ENCODE measurements around the gene VCX.

VCX gene

DNA sequence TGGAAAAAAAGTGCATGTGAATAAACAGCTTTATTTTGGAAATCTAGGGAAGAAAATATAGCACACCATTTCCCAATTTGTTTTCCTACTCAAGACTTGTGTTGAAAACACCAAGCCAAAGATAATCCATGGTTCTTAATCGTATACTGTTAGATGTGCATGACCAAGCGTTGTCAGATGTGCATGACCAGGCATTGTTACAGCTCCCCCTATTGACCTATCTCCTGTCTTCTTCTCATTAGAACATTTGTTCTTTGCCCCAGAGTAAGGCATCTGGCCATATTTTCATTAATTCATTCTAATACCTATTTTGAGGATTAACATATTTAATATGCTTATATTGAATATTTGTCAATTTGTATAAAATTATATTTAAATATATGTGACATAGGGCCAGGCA lies 14.4 kb upstream of the VCX start:
- H3K4ac ChIP-seq (ENCODE audit: low read length) = no peak overlapping the region
- no peak overlapping the region for H2BK12ac ChIP-seq (ENCODE audit: low read length)
- H4K8ac ChIP-seq (ENCODE audit: low read depth, low read length) = no peak overlapping the region
- no peaks in the 10 kb centered on the region for H3K79me1 ChIP-seq (ENCODE audit: low read depth, low read length)
- no peak overlapping the region for H2AK5ac ChIP-seq (ENCODE audit: low read depth, low read length)
- no peak overlapping the region for H3K14ac ChIP-seq (ENCODE audit: low read length)
- H2BK5ac ChIP-seq (ENCODE audit: low read length) = no peak overlapping the region
- no CpG with 5 or more reads among the region's 2 CpGs for WGBS, 2 donors (ENCODE audit: extremely low coverage in 2 of 2, insufficient read length in 2 of 2, insufficient replicate concordance in 1 of 2)
- H2AFZ ChIP-seq (ENCODE audit: low read length) = no peak overlapping the region
- no peak overlapping the region for H3K9ac ChIP-seq (ENCODE audit: low read depth, low read length, poor library complexity)
- DNase-seq (ENCODE audit: low spot score) = no peak
- no peak overlapping the region for H4K91ac ChIP-seq (ENCODE audit: low read depth, low read length, poor library complexity)
- no peak overlapping the region for H3K18ac ChIP-seq (ENCODE audit: low read length)
- H3K9me3 ChIP-seq (replicated peaks in 1 of 2; ENCODE audit: control insufficient read depth in 2 of 2, insufficient read depth in 1 of 2, low read depth in 1 of 2, low read length in 2 of 2) = no peaks in the 10 kb centered on the region
- no peak overlapping the region for H3K4me2 ChIP-seq (ENCODE audit: insufficient read depth, low read length, poor library complexity, severe bottlenecking)
- no peaks in the 10 kb centered on the region for H3K36me3 ChIP-seq (replicated peaks in 1 of 2; ENCODE audit: control insufficient read depth in 2 of 2, insufficient read depth in 2 of 2, low read length in 2 of 2)
- no peaks in the 10 kb centered on the region for H3K4me1 ChIP-seq (ENCODE audit: control insufficient read depth in 2 of 2, insufficient read depth in 1 of 2, low read depth in 1 of 2, low read length in 2 of 2)
- H2BK15ac ChIP-seq (ENCODE audit: low read length) = no peak overlapping the region
- H2BK120ac ChIP-seq (ENCODE audit: low read depth, low read length) = no peak overlapping the region
- no peak overlapping the region for H3K27ac ChIP-seq (replicated peaks; ENCODE audit: low read length)
- H3K4me3 ChIP-seq (ENCODE audit: low read length in 2 of 2) = no peak overlapping the region
- no peaks in the 10 kb centered on the region for H3K27me3 ChIP-seq (ENCODE audit: control insufficient read depth in 3 of 3, insufficient read depth in 3 of 3, low read depth in 1 of 3, low read length in 3 of 3)
- no peak overlapping the region for H3K23ac ChIP-seq (ENCODE audit: low read depth, low read length, poor library complexity)

DNA sequence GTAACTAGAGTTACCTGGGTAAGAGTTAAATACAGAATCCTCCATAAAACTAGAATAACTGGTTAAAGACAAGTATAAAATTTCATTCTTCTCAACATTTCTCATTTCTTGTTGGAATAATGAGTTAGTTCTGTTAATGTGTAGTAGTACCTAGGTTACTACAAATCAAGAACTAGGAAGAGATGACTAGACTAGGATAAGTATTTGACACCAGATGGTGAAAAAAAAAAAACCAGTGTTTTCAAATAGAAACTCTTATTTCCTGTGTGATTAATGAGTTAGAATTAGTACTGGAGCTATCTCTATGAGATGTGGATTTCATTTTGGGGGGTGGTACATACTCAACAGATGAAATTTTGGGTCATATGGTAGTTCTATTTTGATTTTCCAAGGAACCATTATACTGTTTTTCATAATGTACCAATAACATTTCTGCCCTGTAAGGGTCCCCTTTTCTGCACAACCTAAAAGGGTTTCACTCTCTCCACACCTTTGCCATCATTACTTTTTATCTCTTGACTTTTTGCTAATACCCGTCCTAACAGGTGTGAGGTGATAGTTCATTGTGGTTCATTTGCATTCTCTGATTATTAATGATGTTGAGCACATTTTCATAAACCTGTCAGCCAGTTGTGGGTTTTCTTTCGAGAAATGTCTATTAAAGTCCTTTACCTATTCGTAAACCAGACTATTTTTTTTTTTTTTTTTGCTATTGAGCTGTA lies 1.7 kb upstream of the VCX start:
- H3K4me2 ChIP-seq (ENCODE audit: insufficient read depth, low read length, poor library complexity, severe bottlenecking) = no peak overlapping the region
- H4K8ac ChIP-seq (ENCODE audit: low read depth, low read length) = no peak overlapping the region
- H3K9me3 ChIP-seq (replicated peaks in 1 of 2; ENCODE audit: control insufficient read depth in 2 of 2, insufficient read depth in 1 of 2, low read depth in 1 of 2, low read length in 2 of 2) = no peaks in the 10 kb centered on the region
- no peak overlapping the region for H2AK5ac ChIP-seq (ENCODE audit: low read depth, low read length)
- no peak overlapping the region for H2BK5ac ChIP-seq (ENCODE audit: low read length)
- no peaks in the 10 kb centered on the region for H3K79me1 ChIP-seq (ENCODE audit: low read depth, low read length)
- H2BK120ac ChIP-seq (ENCODE audit: low read depth, low read length) = no peak overlapping the region
- no peaks in the 10 kb centered on the region for H3K27me3 ChIP-seq (ENCODE audit: control insufficient read depth in 3 of 3, insufficient read depth in 3 of 3, low read depth in 1 of 3, low read length in 3 of 3)
- H2BK15ac ChIP-seq (ENCODE audit: low read length) = no peak overlapping the region
- no peak for DNase-seq (ENCODE audit: low spot score)
- no peak overlapping the region for H3K27ac ChIP-seq (replicated peaks; ENCODE audit: low read length)
- no peaks in the 10 kb centered on the region for H3K36me3 ChIP-seq (replicated peaks in 1 of 2; ENCODE audit: control insufficient read depth in 2 of 2, insufficient read depth in 2 of 2, low read length in 2 of 2)
- H2AFZ ChIP-seq (ENCODE audit: low read length) = no peak overlapping the region
- no peak overlapping the region for H2BK12ac ChIP-seq (ENCODE audit: low read length)
- H3K9ac ChIP-seq (ENCODE audit: low read depth, low read length, poor library complexity) = no peak overlapping the region
- no peak overlapping the region for H4K91ac ChIP-seq (ENCODE audit: low read depth, low read length, poor library complexity)
- H3K4me1 ChIP-seq (ENCODE audit: control insufficient read depth in 2 of 2, insufficient read depth in 1 of 2, low read depth in 1 of 2, low read length in 2 of 2) = no peaks in the 10 kb centered on the region
- no CpG with 5 or more reads among the region's 3 CpGs for WGBS, 2 donors (ENCODE audit: extremely low coverage in 2 of 2, insufficient read length in 2 of 2, insufficient replicate concordance in 1 of 2)
- H3K4ac ChIP-seq (ENCODE audit: low read length) = no peak overlapping the region
- H3K18ac ChIP-seq (ENCODE audit: low read length) = no peak overlapping the region
- no peak overlapping the region for H3K23ac ChIP-seq (ENCODE audit: low read depth, low read length, poor library complexity)
- no peak overlapping the region for H3K4me3 ChIP-seq (ENCODE audit: low read length in 2 of 2)
- H3K14ac ChIP-seq (ENCODE audit: low read length) = no peak overlapping the region

DNA sequence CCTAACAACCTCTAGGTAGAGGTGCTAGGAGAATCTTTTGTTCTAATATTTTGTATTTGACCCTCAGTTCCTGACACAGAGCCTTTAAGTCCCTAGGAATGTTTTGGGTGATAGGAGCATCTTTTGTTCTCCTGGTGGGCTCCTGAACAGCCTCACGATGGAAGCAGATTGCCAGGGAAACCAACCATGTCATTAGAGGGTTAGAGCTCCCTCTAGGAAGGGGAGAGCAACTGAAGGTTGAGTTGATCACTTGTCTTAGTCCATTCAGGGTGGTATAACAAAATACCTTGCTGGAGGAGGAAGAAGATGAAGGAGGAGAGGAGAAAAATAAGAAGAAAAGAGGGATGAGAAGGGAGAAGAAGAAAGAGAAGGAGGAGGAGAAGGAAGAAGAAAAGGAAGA lies 9.2 kb downstream of the VCX start:
- no CpG with 5 or more reads among the region's 1 CpG for WGBS, 2 donors (ENCODE audit: extremely low coverage in 2 of 2, insufficient read length in 2 of 2, insufficient replicate concordance in 1 of 2)
- no peak overlapping the region for H3K27ac ChIP-seq (replicated peaks; ENCODE audit: low read length)
- no peak overlapping the region for H3K23ac ChIP-seq (ENCODE audit: low read depth, low read length, poor library complexity)
- no peaks in the 10 kb centered on the region for H3K9me3 ChIP-seq (replicated peaks in 1 of 2; ENCODE audit: control insufficient read depth in 2 of 2, insufficient read depth in 1 of 2, low read depth in 1 of 2, low read length in 2 of 2)
- no peak overlapping the region for H3K14ac ChIP-seq (ENCODE audit: low read length)
- H3K27me3 ChIP-seq (ENCODE audit: control insufficient read depth in 3 of 3, insufficient read depth in 3 of 3, low read depth in 1 of 3, low read length in 3 of 3) = no peaks in the 10 kb centered on the region
- no peaks in the 10 kb centered on the region for H3K36me3 ChIP-seq (replicated peaks in 1 of 2; ENCODE audit: control insufficient read depth in 2 of 2, insufficient read depth in 2 of 2, low read length in 2 of 2)
- H2BK5ac ChIP-seq (ENCODE audit: low read length) = no peak overlapping the region
- H3K79me1 ChIP-seq (ENCODE audit: low read depth, low read length) = no peaks in the 10 kb centered on the region
- H2AK5ac ChIP-seq (ENCODE audit: low read depth, low read length) = no peak overlapping the region
- H2BK120ac ChIP-seq (ENCODE audit: low read depth, low read length) = no peak overlapping the region
- H3K4me2 ChIP-seq (ENCODE audit: insufficient read depth, low read length, poor library complexity, severe bottlenecking) = no peak overlapping the region
- DNase-seq (ENCODE audit: low spot score) = no peak
- no peak overlapping the region for H4K91ac ChIP-seq (ENCODE audit: low read depth, low read length, poor library complexity)
- no peak overlapping the region for H3K4me3 ChIP-seq (ENCODE audit: low read length in 2 of 2)
- H3K4me1 ChIP-seq (ENCODE audit: control insufficient read depth in 2 of 2, insufficient read depth in 1 of 2, low read depth in 1 of 2, low read length in 2 of 2) = no peaks in the 10 kb centered on the region
- H3K18ac ChIP-seq (ENCODE audit: low read length) = no peak overlapping the region
- H4K8ac ChIP-seq (ENCODE audit: low read depth, low read length) = no peak overlapping the region
- no peak overlapping the region for H3K9ac ChIP-seq (ENCODE audit: low read depth, low read length, poor library complexity)
- H3K4ac ChIP-seq (ENCODE audit: low read length) = no peak overlapping the region
- no peak overlapping the region for H2BK15ac ChIP-seq (ENCODE audit: low read length)
- H2BK12ac ChIP-seq (ENCODE audit: low read length) = no peak overlapping the region
- no peak overlapping the region for H2AFZ ChIP-seq (ENCODE audit: low read length)

DNA sequence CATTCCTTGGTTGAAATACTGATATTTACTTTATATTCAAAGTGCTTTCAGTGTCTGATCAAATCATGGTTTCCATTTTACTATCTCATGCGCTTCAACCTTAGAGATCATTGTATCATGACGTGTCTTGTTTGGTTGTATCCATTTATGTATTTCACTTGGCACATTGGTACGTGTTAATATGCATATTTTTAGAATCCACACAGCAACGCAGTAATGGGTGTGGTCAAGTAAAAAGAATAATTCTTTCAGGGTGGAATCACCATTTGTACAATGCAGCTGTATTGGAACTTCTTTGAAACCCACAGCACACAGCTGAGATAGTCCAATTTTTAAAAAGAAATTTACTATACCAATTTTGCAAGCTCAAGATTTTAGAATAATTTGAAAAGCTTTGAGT lies 29.1 kb downstream of the VCX start:
- Histone ChIP-seq H3K4me3 (ENCODE audit: low read length in 2 of 2) (no peak overlapping the region), H3K23ac (ENCODE audit: low read depth, low read length, poor library complexity) (no peak overlapping the region), H2AK5ac (ENCODE audit: low read depth, low read length) (no peak overlapping the region), H3K4me2 (ENCODE audit: insufficient read depth, low read length, poor library complexity, severe bottlenecking) (no peak overlapping the region), H3K18ac (ENCODE audit: low read length) (no peak overlapping the region), H3K36me3 (replicated peaks in 1 of 2; ENCODE audit: control insufficient read depth in 2 of 2, insufficient read depth in 2 of 2, low read length in 2 of 2) (no peaks in the 10 kb centered on the region), H2BK15ac (ENCODE audit: low read length) (no peak overlapping the region), H4K91ac (ENCODE audit: low read depth, low read length, poor library complexity) (no peak overlapping the region), H3K27me3 (ENCODE audit: control insufficient read depth in 3 of 3, insufficient read depth in 3 of 3, low read depth in 1 of 3, low read length in 3 of 3) (no peaks in the 10 kb centered on the region), H3K79me1 (ENCODE audit: low read depth, low read length) (no peaks in the 10 kb centered on the region), H3K27ac (replicated peaks; ENCODE audit: low read length) (no peak overlapping the region), H3K4me1 (ENCODE audit: control insufficient read depth in 2 of 2, insufficient read depth in 1 of 2, low read depth in 1 of 2, low read length in 2 of 2) (no peaks in the 10 kb centered on the region), H2BK12ac (ENCODE audit: low read length) (no peak overlapping the region), H3K9me3 (replicated peaks in 1 of 2; ENCODE audit: control insufficient read depth in 2 of 2, insufficient read depth in 1 of 2, low read depth in 1 of 2, low read length in 2 of 2) (no peaks in the 10 kb centered on the region), H2BK5ac (ENCODE audit: low read length) (no peak overlapping the region), H2BK120ac (ENCODE audit: low read depth, low read length) (no peak overlapping the region), H3K14ac (ENCODE audit: low read length) (no peak overlapping the region), H2AFZ (ENCODE audit: low read length) (no peak overlapping the region), H4K8ac (ENCODE audit: low read depth, low read length) (no peak overlapping the region), H3K9ac (ENCODE audit: low read depth, low read length, poor library complexity) (no peak overlapping the region), H3K4ac (ENCODE audit: low read length) (no peak overlapping the region)
- no peak for DNase-seq (ENCODE audit: low spot score)
- no CpG with 5 or more reads among the region's 4 CpGs for whole genome bisulfite sequencing, 2 donors (ENCODE audit: extremely low coverage in 2 of 2, insufficient read length in 2 of 2, insufficient replicate concordance in 1 of 2)
